WTC11 (cell line): Measurements from ENCODE around the gene PCSK7. TPM values are rescaled to one million over a fixed set of nuclear protein-coding genes. Genes with fewer than 3 reads are reported as not detected.

ENCODE experiments used
- ATAC-seq: fragments of 200-7000 bp; cut with Tn5 transposase; 2 replicates; pipeline ENCODE4 v1.10.0; 2021; ENCODE audit warnings: mild to moderate bottlenecking, moderate library complexity
- CTCF ChIA-PET: fragments of 300-600 bp; sonication (Branson Sonifier 250); formaldehyde crosslinking; loops from one replicate; lab custom pipeline; 2021; ENCODE audit warnings: antibody characterized with exemption; lab: Charles Lee
- POLR2A ChIA-PET: fragments of 350-600 bp; sonication (Branson Sonifier 250); formaldehyde crosslinking; loops from one replicate; lab custom pipeline; 2021; ENCODE audit warnings: antibody characterized with exemption; lab: Charles Lee
- DNase-seq: peaks from one replicate; pipeline ENCODE4 v3.0.0; 2021; ENCODE audit warnings: low spot score
- H3K27ac Mint-ChIP-seq: 2 replicates; pipeline ENCODE4 v1.8.0; 2021; ENCODE audit warnings: mixed read lengths
- H3K27me3 Mint-ChIP-seq: 2 replicates; pipeline ENCODE4 v1.8.0; 2021; ENCODE audit warnings: low read depth, mild to moderate bottlenecking, moderate library complexity, mixed read lengths
- H3K36me3 Mint-ChIP-seq: 2 replicates; pipeline ENCODE4 v1.8.0; 2021; ENCODE audit warnings: mixed read lengths
- H3K4me1 Mint-ChIP-seq: 2 replicates; pipeline ENCODE4 v1.8.0; 2022; ENCODE audit warnings: mixed read lengths
- H3K4me3 Mint-ChIP-seq: 2 replicates; pipeline ENCODE4 v1.8.0; 2021; ENCODE audit warnings: mild to moderate bottlenecking, moderate library complexity, mixed read lengths
- H3K9me3 Mint-ChIP-seq: 2 replicates; pipeline ENCODE4 v1.8.0; 2021; ENCODE audit warnings: mixed read lengths
- ELF4 ChIP-seq: sonication (generic); formaldehyde crosslinking; IDR thresholded peaks from 2 replicates; pipeline ENCODE4 v1.8.1; 2022; ENCODE audit warnings: low read depth, mild to moderate bottlenecking, moderate library complexity, missing genetic modification reagents
- ESRRA ChIP-seq: sonication (generic); formaldehyde crosslinking; IDR thresholded peaks from 2 replicates; pipeline ENCODE4 v1.8.1; 2022; ENCODE audit warnings: mild to moderate bottlenecking, missing genetic modification reagents, borderline replicate concordance
- FOXJ3 ChIP-seq: sonication (generic); formaldehyde crosslinking; IDR thresholded peaks from 2 replicates; pipeline ENCODE4 v1.9.0; 2021; ENCODE audit warnings: missing genetic modification reagents, mild to moderate bottlenecking, borderline replicate concordance
- GTF2I ChIP-seq: fragments of 250-450 bp; sonication (Bioruptor Pico); conservative IDR thresholded peaks from 2 replicates; pipeline ENCODE4 v1.4.0; 2021; ENCODE audit warnings: mild to moderate bottlenecking
- HMGA2 ChIP-seq: fragments of 250-450 bp; sonication (Bioruptor Pico); IDR thresholded peaks from 2 replicates; pipeline ENCODE4 v1.4.0; 2021; ENCODE audit warnings: mild to moderate bottlenecking, moderate library complexity
- IRF2 ChIP-seq: sonication (generic); formaldehyde crosslinking; IDR thresholded peaks from 2 replicates; pipeline ENCODE4 v1.8.0; 2022; ENCODE audit warnings: low read depth, missing genetic modification reagents, borderline replicate concordance
- JUN ChIP-seq: sonication (generic); formaldehyde crosslinking; IDR thresholded peaks from 2 replicates; pipeline ENCODE4 v1.8.0; 2023; ENCODE audit warnings: mild to moderate bottlenecking, missing genetic modification reagents
- NFE2L1 ChIP-seq: sonication (generic); formaldehyde crosslinking; IDR thresholded peaks from 2 replicates; pipeline ENCODE4 v1.8.1; 2023; ENCODE audit warnings: missing genetic modification reagents
- NFYB ChIP-seq: sonication (generic); formaldehyde crosslinking; conservative IDR thresholded peaks from 2 replicates; pipeline ENCODE4 v1.8.0; 2022; ENCODE audit warnings: low read depth, missing genetic modification reagents
- NR2C2 ChIP-seq: sonication (generic); formaldehyde crosslinking; IDR thresholded peaks from 2 replicates; pipeline ENCODE4 v1.8.0; 2022; ENCODE audit warnings: mild to moderate bottlenecking, missing genetic modification reagents
- RORB ChIP-seq: fragments of 250-450 bp; sonication (Bioruptor Pico); IDR thresholded peaks from 2 replicates; pipeline ENCODE4 v1.9.0; 2021; ENCODE audit warnings: mild to moderate bottlenecking
- SOX15 ChIP-seq: fragments of 250-450 bp; sonication (Bioruptor Pico); IDR thresholded peaks from 2 replicates; pipeline ENCODE4 v1.9.0; 2021; ENCODE audit warnings: mild to moderate bottlenecking
- TCF7 ChIP-seq: sonication (generic); formaldehyde crosslinking; IDR thresholded peaks from 2 replicates; pipeline ENCODE4 v1.8.0; 2022; ENCODE audit warnings: mild to moderate bottlenecking, low read depth, missing genetic modification reagents, moderate library complexity
- TP53 ChIP-seq: sonication (generic); formaldehyde crosslinking; IDR thresholded peaks from 2 replicates; pipeline ENCODE4 v1.8.1; 2023; ENCODE audit warnings: mild to moderate bottlenecking, missing genetic modification reagents
- ZMAT4 ChIP-seq: fragments of 250-450 bp; sonication (Bioruptor Pico); IDR thresholded peaks from 2 replicates; pipeline ENCODE4 v1.9.0; 2021; ENCODE audit warnings: mild to moderate bottlenecking
- ZNF232 ChIP-seq: sonication (generic); formaldehyde crosslinking; IDR thresholded peaks from 2 replicates; pipeline ENCODE4 v1.8.0; 2022; ENCODE audit warnings: mild to moderate bottlenecking, missing genetic modification reagents
- ZNF317 ChIP-seq: sonication (generic); formaldehyde crosslinking; IDR thresholded peaks from 2 replicates; pipeline ENCODE4 v1.8.1; 2023; ENCODE audit warnings: low read depth, mild to moderate bottlenecking, moderate library complexity, missing genetic modification reagents, borderline replicate concordance
- ZNF423 ChIP-seq: fragments of 250-450 bp; sonication (Bioruptor Pico); IDR thresholded peaks from 2 replicates; pipeline ENCODE4 v2.1.2; 2022; ENCODE audit warnings: mild to moderate bottlenecking, moderate library complexity
- total RNA-seq: library from RNA; stranded (reverse); gene quantifications from 3 replicates; pipeline ENCODE4 v1.2.3, GENCODE V29; 2021
- TF ChIP-seq, protein P1 (sequence below): fragments of 250-450 bp; sonication (Bioruptor Pico); conservative IDR thresholded peaks from 2 replicates; pipeline ENCODE4 v1.9.0; 2021; ENCODE audit warnings: mild to moderate bottlenecking
- TF ChIP-seq, protein P2 (sequence below): fragments of 200-600 bp; IDR thresholded peaks from 2 replicates; pipeline ENCODE4 v1.8.0; 2022; ENCODE audit warnings: antibody characterized with exemption
- TF ChIP-seq, protein P3 (sequence below): fragments of 250-450 bp; sonication (Bioruptor Pico); IDR thresholded peaks from 2 replicates; pipeline ENCODE4 v1.9.0; 2021; ENCODE audit warnings: mild to moderate bottlenecking, borderline replicate concordance
- TF ChIP-seq, protein P4 (sequence below): sonication (generic); formaldehyde crosslinking; IDR thresholded peaks from 2 replicates; pipeline ENCODE4 v1.8.1; 2022; ENCODE audit warnings: missing genetic modification reagents, borderline replicate concordance

Gene PCSK7
- total RNA-seq, 1 experiment from 2014 or later, result 48.9 TPM

DNA sequence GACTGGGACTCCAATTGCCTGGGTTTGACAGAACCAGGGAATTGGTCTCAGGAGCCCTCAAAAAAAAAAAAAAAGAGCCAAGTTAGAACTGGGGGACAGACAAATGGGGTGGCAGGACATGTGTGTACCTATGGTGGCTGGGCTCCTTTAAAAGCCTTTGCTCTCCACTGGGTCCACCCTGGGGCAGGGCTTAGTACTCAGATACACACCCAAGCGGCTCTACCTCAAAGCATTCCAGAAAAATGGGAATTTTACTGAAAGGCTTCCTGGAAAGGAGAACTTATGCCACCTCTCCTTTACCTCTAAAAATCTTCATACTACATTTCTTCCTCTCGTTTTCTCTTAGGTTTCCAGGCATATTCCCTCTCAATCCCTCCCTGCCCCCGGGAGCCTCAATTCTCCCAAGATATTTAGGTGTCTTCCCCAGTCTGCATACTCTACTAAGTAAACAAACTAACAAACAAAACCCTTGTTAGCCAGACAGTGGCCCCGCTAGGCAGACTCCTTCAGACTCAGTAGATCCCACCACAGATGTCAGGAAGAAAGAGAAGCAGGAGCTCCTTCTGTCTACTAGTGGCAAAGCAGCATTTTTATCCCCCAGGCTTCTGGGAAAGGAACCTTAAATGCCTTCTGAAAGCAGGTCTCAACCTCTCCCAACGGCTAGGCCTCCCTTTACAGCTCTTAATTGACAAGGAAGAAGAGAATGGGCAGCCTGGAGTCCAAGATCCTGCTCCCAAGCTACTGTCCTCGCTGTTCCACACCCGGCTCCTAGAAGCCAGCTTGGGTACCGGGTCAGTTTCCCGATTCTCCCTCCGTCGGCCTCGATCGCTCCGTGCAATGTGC is 653 bp downstream of the PCSK7 start:
- CTCF ChIA-PET, result interaction anchor here (0.7 to 2.9 kb wide), 7 partner anchors 9 to 440 kb away, joined by 3 to 36 read pairs (median 4); partner anchors contain the start of genes APOA5, CEP164 and SIDT2
- POLR2A ChIA-PET, result interaction anchor here (0.6 to 1.4 kb wide), 2 partner anchors 52 to 125 kb away, joined by 3 to 6 read pairs; partner anchors contain the start of gene SIDT2
- DNase-seq (no peak), ATAC-seq (no peak)
- H3K4me1 Mint-ChIP-seq, result peaks cover 25% of the 10 kb centered on the region
- no peaks in the 10 kb centered on the region for H3K9me3 Mint-ChIP-seq
- peak overlapping the region; percentile 91 for H3K4me3 Mint-ChIP-seq
- H3K27ac Mint-ChIP-seq, result peak overlapping the region; percentile 65
- TF ChIP-seq JUN (CRISPR knock-in tag) (no peak), ZNF423 (no peak), ELF4 (CRISPR knock-in tag) (no peak), ZNF232 (no peak), GTF2I (no peak), SOX15 (CRISPR knock-in tag) (no peak), NR2C2 (CRISPR knock-in tag) (no peak), NFYB (CRISPR knock-in tag) (no peak), ZMAT4 (CRISPR knock-in tag) (no peak), IRF2 (CRISPR knock-in tag) (no peak)
- TF ChIP-seq, protein P1, sequence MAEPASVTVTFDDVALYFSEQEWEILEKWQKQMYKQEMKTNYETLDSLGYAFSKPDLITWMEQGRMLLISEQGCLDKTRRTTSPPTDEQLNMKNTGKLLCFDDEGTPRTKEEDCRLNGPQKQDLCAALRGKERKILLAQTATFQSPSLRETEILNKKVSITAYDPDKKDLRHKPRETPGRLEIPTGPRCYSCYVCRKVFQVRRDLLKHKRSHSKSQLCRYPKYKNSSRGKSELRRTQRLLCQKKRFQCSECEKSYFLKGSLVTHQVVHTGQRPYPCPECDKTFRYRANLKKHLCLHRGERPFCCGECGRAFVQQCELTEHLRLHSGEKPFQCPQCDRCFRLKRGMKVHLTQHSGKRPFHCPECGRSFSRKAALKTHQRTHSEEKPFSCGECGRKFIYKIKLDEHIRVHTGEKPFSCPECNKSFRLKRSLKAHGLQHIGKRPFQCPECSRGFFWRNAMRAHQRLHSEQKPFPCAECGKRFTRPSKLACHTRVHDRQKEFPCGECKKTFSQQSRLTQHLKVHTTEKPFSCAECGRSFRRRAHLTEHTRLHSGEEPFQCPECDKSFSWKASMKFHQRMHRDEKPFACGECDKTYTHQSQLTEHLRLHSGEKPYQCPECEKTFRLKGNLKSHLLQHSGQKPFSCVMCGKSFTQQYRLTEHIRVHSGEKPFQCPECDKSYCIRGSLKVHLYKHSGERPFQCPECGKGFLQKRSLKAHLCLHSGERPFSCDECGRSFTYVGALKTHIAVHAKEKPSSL (CRISPR knock-in tag), result no peak
- TF ChIP-seq, protein P2, sequence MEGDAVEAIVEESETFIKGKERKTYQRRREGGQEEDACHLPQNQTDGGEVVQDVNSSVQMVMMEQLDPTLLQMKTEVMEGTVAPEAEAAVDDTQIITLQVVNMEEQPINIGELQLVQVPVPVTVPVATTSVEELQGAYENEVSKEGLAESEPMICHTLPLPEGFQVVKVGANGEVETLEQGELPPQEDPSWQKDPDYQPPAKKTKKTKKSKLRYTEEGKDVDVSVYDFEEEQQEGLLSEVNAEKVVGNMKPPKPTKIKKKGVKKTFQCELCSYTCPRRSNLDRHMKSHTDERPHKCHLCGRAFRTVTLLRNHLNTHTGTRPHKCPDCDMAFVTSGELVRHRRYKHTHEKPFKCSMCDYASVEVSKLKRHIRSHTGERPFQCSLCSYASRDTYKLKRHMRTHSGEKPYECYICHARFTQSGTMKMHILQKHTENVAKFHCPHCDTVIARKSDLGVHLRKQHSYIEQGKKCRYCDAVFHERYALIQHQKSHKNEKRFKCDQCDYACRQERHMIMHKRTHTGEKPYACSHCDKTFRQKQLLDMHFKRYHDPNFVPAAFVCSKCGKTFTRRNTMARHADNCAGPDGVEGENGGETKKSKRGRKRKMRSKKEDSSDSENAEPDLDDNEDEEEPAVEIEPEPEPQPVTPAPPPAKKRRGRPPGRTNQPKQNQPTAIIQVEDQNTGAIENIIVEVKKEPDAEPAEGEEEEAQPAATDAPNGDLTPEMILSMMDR, result no peak
- peaks cover 5% of the 10 kb centered on the region; the same call in 1 of the 2 replicates for H3K36me3 Mint-ChIP-seq
- H3K27me3 Mint-ChIP-seq, result no peaks in the 10 kb centered on the region

DNA sequence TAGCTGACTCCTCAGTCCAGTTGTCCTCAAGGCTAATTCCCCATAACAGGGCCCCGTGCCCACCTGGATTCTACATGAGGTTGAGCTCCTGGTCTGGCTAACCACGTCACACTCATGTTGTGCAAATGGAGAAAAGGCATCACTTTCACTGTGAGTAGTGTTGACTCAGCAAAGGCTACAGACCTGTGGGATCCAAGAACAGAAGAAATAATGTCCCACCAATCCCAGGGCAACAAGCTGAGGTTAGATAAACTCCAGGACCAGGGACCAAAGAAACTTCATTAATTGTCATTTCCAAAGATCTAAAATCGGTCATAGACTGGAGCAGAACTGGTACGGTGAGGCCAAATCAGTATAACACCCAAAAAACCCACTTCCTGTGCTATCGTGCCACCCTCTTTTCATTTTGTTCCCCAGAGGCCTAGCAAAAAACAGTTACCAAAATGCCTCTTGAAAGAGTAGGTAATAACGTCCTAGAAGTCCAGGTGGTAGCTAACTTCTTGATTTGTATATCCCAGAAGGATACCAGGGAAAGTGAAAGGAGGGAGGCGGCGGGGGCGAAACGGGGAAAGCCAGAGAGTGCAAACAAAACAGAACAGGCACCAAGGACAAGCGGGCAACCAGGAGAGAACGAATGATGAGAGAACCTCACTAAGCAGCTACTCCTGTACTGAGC is 1.4 kb downstream of the PCSK7 start:
- Mint-ChIP-seq H3K27ac (peak overlapping the region; percentile 61), H3K4me1 (peaks cover 25% of the 10 kb centered on the region), H3K9me3 (no peaks in the 10 kb centered on the region), H3K27me3 (no peaks in the 10 kb centered on the region), H3K36me3 (peaks cover 5% of the 10 kb centered on the region; the same call in 1 of the 2 replicates), H3K4me3 (peak overlapping the region; percentile 91)
- no peak for ATAC-seq
- TF ChIP-seq ESRRA (CRISPR knock-in tag) (no peak), ZNF232 (no peak), FOXJ3 (CRISPR knock-in tag) (no peak), ZNF317 (no peak), HMGA2 (CRISPR knock-in tag) (no peak), TCF7 (CRISPR knock-in tag) (no peak), TP53 (CRISPR knock-in tag) (no peak), RORB (no peak), NFE2L1 (CRISPR knock-in tag) (no peak)
- TF ChIP-seq, protein P3, sequence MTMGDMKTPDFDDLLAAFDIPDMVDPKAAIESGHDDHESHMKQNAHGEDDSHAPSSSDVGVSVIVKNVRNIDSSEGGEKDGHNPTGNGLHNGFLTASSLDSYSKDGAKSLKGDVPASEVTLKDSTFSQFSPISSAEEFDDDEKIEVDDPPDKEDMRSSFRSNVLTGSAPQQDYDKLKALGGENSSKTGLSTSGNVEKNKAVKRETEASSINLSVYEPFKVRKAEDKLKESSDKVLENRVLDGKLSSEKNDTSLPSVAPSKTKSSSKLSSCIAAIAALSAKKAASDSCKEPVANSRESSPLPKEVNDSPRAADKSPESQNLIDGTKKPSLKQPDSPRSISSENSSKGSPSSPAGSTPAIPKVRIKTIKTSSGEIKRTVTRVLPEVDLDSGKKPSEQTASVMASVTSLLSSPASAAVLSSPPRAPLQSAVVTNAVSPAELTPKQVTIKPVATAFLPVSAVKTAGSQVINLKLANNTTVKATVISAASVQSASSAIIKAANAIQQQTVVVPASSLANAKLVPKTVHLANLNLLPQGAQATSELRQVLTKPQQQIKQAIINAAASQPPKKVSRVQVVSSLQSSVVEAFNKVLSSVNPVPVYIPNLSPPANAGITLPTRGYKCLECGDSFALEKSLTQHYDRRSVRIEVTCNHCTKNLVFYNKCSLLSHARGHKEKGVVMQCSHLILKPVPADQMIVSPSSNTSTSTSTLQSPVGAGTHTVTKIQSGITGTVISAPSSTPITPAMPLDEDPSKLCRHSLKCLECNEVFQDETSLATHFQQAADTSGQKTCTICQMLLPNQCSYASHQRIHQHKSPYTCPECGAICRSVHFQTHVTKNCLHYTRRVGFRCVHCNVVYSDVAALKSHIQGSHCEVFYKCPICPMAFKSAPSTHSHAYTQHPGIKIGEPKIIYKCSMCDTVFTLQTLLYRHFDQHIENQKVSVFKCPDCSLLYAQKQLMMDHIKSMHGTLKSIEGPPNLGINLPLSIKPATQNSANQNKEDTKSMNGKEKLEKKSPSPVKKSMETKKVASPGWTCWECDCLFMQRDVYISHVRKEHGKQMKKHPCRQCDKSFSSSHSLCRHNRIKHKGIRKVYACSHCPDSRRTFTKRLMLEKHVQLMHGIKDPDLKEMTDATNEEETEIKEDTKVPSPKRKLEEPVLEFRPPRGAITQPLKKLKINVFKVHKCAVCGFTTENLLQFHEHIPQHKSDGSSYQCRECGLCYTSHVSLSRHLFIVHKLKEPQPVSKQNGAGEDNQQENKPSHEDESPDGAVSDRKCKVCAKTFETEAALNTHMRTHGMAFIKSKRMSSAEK (CRISPR knock-in tag), result no peak
- TF ChIP-seq, protein P4, sequence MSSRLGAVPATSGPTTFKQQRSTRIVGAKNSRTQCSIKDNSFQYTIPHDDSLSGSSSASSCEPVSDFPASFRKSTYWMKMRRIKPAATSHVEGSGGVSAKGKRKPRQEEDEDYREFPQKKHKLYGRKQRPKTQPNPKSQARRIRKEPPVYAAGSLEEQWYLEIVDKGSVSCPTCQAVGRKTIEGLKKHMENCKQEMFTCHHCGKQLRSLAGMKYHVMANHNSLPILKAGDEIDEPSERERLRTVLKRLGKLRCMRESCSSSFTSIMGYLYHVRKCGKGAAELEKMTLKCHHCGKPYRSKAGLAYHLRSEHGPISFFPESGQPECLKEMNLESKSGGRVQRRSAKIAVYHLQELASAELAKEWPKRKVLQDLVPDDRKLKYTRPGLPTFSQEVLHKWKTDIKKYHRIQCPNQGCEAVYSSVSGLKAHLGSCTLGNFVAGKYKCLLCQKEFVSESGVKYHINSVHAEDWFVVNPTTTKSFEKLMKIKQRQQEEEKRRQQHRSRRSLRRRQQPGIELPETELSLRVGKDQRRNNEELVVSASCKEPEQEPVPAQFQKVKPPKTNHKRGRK, result no peak
- POLR2A ChIA-PET, result no interaction called here
- DNase-seq, result no peak
- CTCF ChIA-PET, result interaction anchor here (0.6 to 2.9 kb wide), 5 partner anchors 8 to 439 kb away, joined by 3 to 36 read pairs (median 8); partner anchors contain the start of genes APOA5 and SIDT2
